A673 (cell line): ENCODE data around the gene ACVR1C.

Source experiments
- CTCF ChIP-seq: fragments of 300-800, 200-600 bp; sonication (generic); conservative IDR thresholded peaks from 2 replicates; pipeline ENCODE4 v1.5.1; 2017; ENCODE audit warnings: low read depth, mild to moderate bottlenecking, antibody characterized with exemption, low read length, moderate library complexity, mixed read lengths
- EZH2 ChIP-seq: fragments of 200-600 bp; sonication (generic); IDR thresholded peaks from 2 replicates; pipeline ENCODE4 v1.6.1; 2017; ENCODE audit warnings: borderline replicate concordance, low read depth, mild to moderate bottlenecking, mixed read lengths, antibody characterized with exemption, low read length; ENCODE audit not compliant: poor library complexity, severe bottlenecking

- no peak for TF ChIP-seq CTCF
- TF ChIP-seq EZH2 = no peak
Measured at GRCh38 chr2:157523270-157524247, 105.1 kb downstream of the ACVR1C start.
